Lung (tissue), 12 donors: Measurements from ENCODE around the gene THAP12. TPM values are rescaled to one million over a fixed set of nuclear protein-coding genes. Genes with fewer than 3 reads are reported as not detected.
"Not testable (repeated sequence)": the region's sequence is repeated elsewhere in the genome, so short reads cannot be mapped to it uniquely, and the experiment has no call there.

Experiments used
- ATAC-seq: fragments of 200-7000 bp; cut with Tn5 transposase; one replicate; pipeline ENCODE4 v1.9.1; 2020; ENCODE audit warnings: moderate number of reproducible peaks; ENCODE audit not compliant: insufficient read depth, low FRiP score
- DNase-seq, 3 donors: peaks; one replicate each; pipeline ENCODE4 v3.0.0-alpha.2; 2013 to 2017
- H3K27ac ChIP-seq, 2 donors: one replicate each; pipeline ENCODE4 v1.5.1; 2013; ENCODE audit warnings: mild to moderate bottlenecking in 2 of 2, moderate library complexity in 2 of 2, control low read depth in 1 of 2, inconsistent platforms in 1 of 2, low read depth in 1 of 2, low read length in 1 of 2
- H3K27me3 ChIP-seq, 3 donors: one replicate each; pipeline ENCODE4 v1.5.1; 2013; ENCODE audit warnings: low read length in 2 of 3; ENCODE audit not compliant: control insufficient read depth in 3 of 3, insufficient read depth in 3 of 3
- H3K36me3 ChIP-seq, 4 donors: one replicate each; pipeline ENCODE4 v1.5.1; 2013; ENCODE audit warnings: low read length in 4 of 4, mild to moderate bottlenecking in 1 of 4, moderate library complexity in 1 of 4; ENCODE audit not compliant: control insufficient read depth in 4 of 4, insufficient read depth in 4 of 4
- H3K4me1 ChIP-seq, 5 donors: one replicate each; pipeline ENCODE4 v1.5.1; 2013; ENCODE audit warnings: low read length in 5 of 5, mild to moderate bottlenecking in 2 of 5, moderate library complexity in 1 of 5; ENCODE audit not compliant: control insufficient read depth in 5 of 5, insufficient read depth in 5 of 5
- H3K4me3 ChIP-seq: one replicate; pipeline ENCODE4 v1.5.1; 2013; ENCODE audit warnings: mild to moderate bottlenecking, control low read depth, moderate library complexity
- H3K9ac ChIP-seq, 2 donors: one replicate each; pipeline ENCODE4 v1.5.1; 2013; ENCODE audit warnings: low read length in 2 of 2, control low read depth in 1 of 2; ENCODE audit not compliant: insufficient read depth in 1 of 2
- H3K9me3 ChIP-seq, 4 donors: one replicate each; pipeline ENCODE4 v1.5.1; 2013; ENCODE audit warnings: low read length in 3 of 4, mild to moderate bottlenecking in 1 of 4, moderate library complexity in 1 of 4; ENCODE audit not compliant: control insufficient read depth in 4 of 4, insufficient read depth in 3 of 4
- CTCF ChIP-seq: IDR thresholded peaks from 2 replicates; pipeline ENCODE4 v1.5.1; 2012; ENCODE audit warnings: mild to moderate bottlenecking; ENCODE audit errors: control extremely low read depth, extremely low read depth
- WGBS, 2 donors: extraction: QIAGEN DNeasy Blood & Tissue Kit; methylation state at CpG; one replicate each; pipeline ENCODE4 v1.1.7; 2013; 5-methylcytosine and 5-hydroxymethylcytosine counted together
- polyA plus RNA-seq, 2 donors: library from polyadenylated mRNA; stranded (reverse); fragments of 200-250 nt; gene quantifications; one replicate each; pipeline ENCODE4 v1.2.1, GENCODE V29; 2013
- total RNA-seq, 2 donors: library from RNA; depleted of rRNA in 1 of 2; stranded (reverse); fragments of >200 nt in 1 of 2; gene quantifications; one replicate each; pipeline ENCODE4 v1.2.1, GENCODE V29; 2014 to 2021
- donor health status: control.
- donor health status: control.
- donor health status: Bipolar disorder and iron deficiency.
- donor health status: healthy.
- donor health status: DM: yes; HTN: yes; CAD: no.

THAP12 gene
- total and polyA plus RNA-seq, 4 donors: 18.5 to 43.4 (median 28.4) TPM

GRCh38 chr11:76321820-76322524 is 59.0 kb downstream of the THAP12 start:
- Histone ChIP-seq H3K4me1 (peaks cover 0 to 4% (median 0%) of the 10 kb centered on the region in 5 donors), H3K9ac (peak overlapping the region in 1 of 2 donors; percentile 25), H3K36me3 (no peaks in the 10 kb centered on the region), H3K27ac (no peak overlapping the region), H3K27me3 (peaks cover 3 to 8% (median 5%) of the 10 kb centered on the region in 3 donors), H3K9me3 (peaks cover 0 to 2% (median 0%) of the 10 kb centered on the region in 4 donors), H3K4me3 (no peak overlapping the region)
- no peak for ATAC-seq
- peak in 1 of 3 donors; percentile 35 for DNase-seq
- TF ChIP-seq CTCF: no peak
- WGBS, 2 donors: 14 to 18% methylated on average over 41 to 59 of the region's 59 CpGs

GRCh38 chr11:76321340-76321739 is 59.6 kb downstream of the THAP12 start:
- DNase-seq: no peak
- no peak overlapping the region for H3K4me3 ChIP-seq
- ATAC-seq: no peak

GRCh38 chr11:76320929-76321328 is 60.0 kb downstream of the THAP12 start:
- H3K36me3 ChIP-seq: no peaks in the 10 kb centered on the region
- H3K27me3 ChIP-seq: peaks cover 3 to 8% (median 5%) of the 10 kb centered on the region in 3 donors
- WGBS, 2 donors: 89 to 90% methylated on average over 6 of the region's 6 CpGs
- no peak overlapping the region for H3K9ac ChIP-seq
- H3K27ac ChIP-seq: no peak overlapping the region
- no peak overlapping the region for H3K4me3 ChIP-seq
- no peak for TF ChIP-seq CTCF
- H3K9me3 ChIP-seq: peaks cover 0 to 2% (median 0%) of the 10 kb centered on the region in 4 donors
- ATAC-seq (no peak), DNase-seq (no peak)
- peaks cover 0 to 4% (median 0%) of the 10 kb centered on the region in 5 donors for H3K4me1 ChIP-seq

More at GRCh38 chr11:76321340-76321739, 59.6 kb downstream of the THAP12 start:
- Histone ChIP-seq H3K27me3 (peaks cover 3 to 8% (median 5%) of the 10 kb centered on the region in 3 donors), H3K9me3 (peaks cover 0 to 2% (median 0%) of the 10 kb centered on the region in 4 donors), H3K36me3 (no peaks in the 10 kb centered on the region), H3K9ac (peak overlapping the region in 1 of 2 donors; percentile 25), H3K27ac (no peak overlapping the region), H3K4me1 (peaks cover 0 to 4% (median 0%) of the 10 kb centered on the region in 5 donors)
- no peak for TF ChIP-seq CTCF
- 52 to 59% methylated on average over 6 to 8 of the region's 8 CpGs for WGBS, 2 donors

GRCh38 chr11:76319798-76320197 is 61.1 kb downstream of the THAP12 start:
- H3K36me3 ChIP-seq, H3K27ac ChIP-seq, H3K9me3 ChIP-seq, H3K4me3 ChIP-seq, DNase-seq, H3K4me1 ChIP-seq, H3K9ac ChIP-seq, ATAC-seq, H3K27me3 ChIP-seq: not testable (repeated sequence)
- WGBS, 2 donors: 76 to 84% methylated on average over 5 of the region's 5 CpGs
